OCI-LY3 (cell line): ENCODE measurements around the gene DAGLB.

Experiments
- H2AFZ ChIP-seq: fragments of 200-600, 300-600 bp; shearing (Covaris generic); 2 replicates; pipeline ENCODE4 v1.6.0; 2014; ENCODE audit warnings: antibody characterized with exemption, low read depth, low read length
- H3K27ac ChIP-seq: fragments of 200-600, 300-600 bp; sonication (generic); 2 replicates; pipeline ENCODE4 v1.5.1; 2014; ENCODE audit warnings: mild to moderate bottlenecking, low read length, moderate library complexity, mixed read lengths
- H3K27me3 ChIP-seq: fragments of 200-600, 300-600 bp; sonication (generic); 2 replicates; pipeline ENCODE4 v1.6.1; 2014; ENCODE audit warnings: low read depth, low read length, mixed read lengths
- H3K36me3 ChIP-seq: fragments of 200-600, 300-600 bp; sonication (generic); replicated peaks from 2 replicates; pipeline ENCODE3; 2014; ENCODE audit warnings: low read depth, low read length, mixed read lengths
- H3K4me1 ChIP-seq: fragments of 300-600, 200-600 bp; sonication (generic); 2 replicates; pipeline ENCODE4 v1.6.1; 2014; ENCODE audit warnings: low read length, mixed read lengths
- H3K4me2 ChIP-seq: fragments of 200-600, 300-600 bp; sonication (generic); 2 replicates; pipeline ENCODE4 v1.6.1; 2014; ENCODE audit warnings: low read length, mixed read lengths
- H3K4me3 ChIP-seq: fragments of 300-600, 200-600 bp; sonication (generic); 2 replicates; pipeline ENCODE4 v1.5.1; 2014; ENCODE audit warnings: antibody characterized with exemption, mild to moderate bottlenecking, low read length, moderate library complexity
- H3K79me2 ChIP-seq: fragments of 300-600, 200-600 bp; shearing (Covaris generic); 2 replicates; pipeline ENCODE4 v1.6.1; 2014; ENCODE audit warnings: mild to moderate bottlenecking, low read length, mixed read lengths
- H3K9ac ChIP-seq: fragments of 300-600, 200-600 bp; shearing (Covaris generic); 2 replicates; pipeline ENCODE4 v1.6.0; 2014; ENCODE audit warnings: mild to moderate bottlenecking, low read length, moderate library complexity
- H3K9me3 ChIP-seq: fragments of 200-600, 300-600 bp; shearing (Covaris generic); 2 replicates; pipeline ENCODE4 v1.6.1; 2014; ENCODE audit warnings: low read length, mixed read lengths; ENCODE audit not compliant: insufficient read depth
- H4K20me1 ChIP-seq: fragments of 200-600, 300-600 bp; sonication (generic); 2 replicates; pipeline ENCODE4 v1.6.1; 2016; ENCODE audit warnings: low read length, mixed read lengths; ENCODE audit not compliant: insufficient read depth
- CTCF ChIP-seq: fragments of 200-600, 300-600 bp; sonication (generic); IDR thresholded peaks from 2 replicates; pipeline ENCODE4 v1.5.1; 2014; ENCODE audit warnings: antibody characterized with exemption, low read length, low read depth
- EZH2phosphoT487 ChIP-seq: fragments of 200-600 bp; shearing (Covaris generic); IDR thresholded peaks from 2 replicates; pipeline ENCODE4 v1.6.1; 2018; ENCODE audit warnings: antibody characterized with exemption, mixed run types, low read depth

The DAGLB gene

GRCh38 chr7:6393667-6394056 is 54.1 kb downstream of the DAGLB start:
- peaks cover 86% of the 10 kb centered on the region for H3K79me2 ChIP-seq
- no peak overlapping the region for H3K4me3 ChIP-seq

GRCh38 chr7:6392712-6393666 is 54.8 kb downstream of the DAGLB start:
- no peak for TF ChIP-seq EZH2phosphoT487
- no peak for TF ChIP-seq CTCF
- Histone ChIP-seq H3K27me3 (no peaks in the 10 kb centered on the region), H3K9ac (no peak overlapping the region), H3K9me3 (no peaks in the 10 kb centered on the region), H4K20me1 (peaks cover 29% of the 10 kb centered on the region), H3K4me1 (no peaks in the 10 kb centered on the region), H3K4me3 (no peak overlapping the region), H3K36me3 (peaks cover 34% of the 10 kb centered on the region), H2AFZ (no peak overlapping the region), H3K4me2 (no peak overlapping the region), H3K27ac (no peak overlapping the region), H3K79me2 (peaks cover 85% of the 10 kb centered on the region)

More at GRCh38 chr7:6393667-6394056, 54.1 kb downstream of the DAGLB start:
- H4K20me1 ChIP-seq = peaks cover 32% of the 10 kb centered on the region
- no peak overlapping the region for H3K9ac ChIP-seq
- H3K9me3 ChIP-seq = no peaks in the 10 kb centered on the region
- no peak overlapping the region for H2AFZ ChIP-seq
- H3K36me3 ChIP-seq = peaks cover 36% of the 10 kb centered on the region
- no peaks in the 10 kb centered on the region for H3K4me1 ChIP-seq
- H3K27me3 ChIP-seq = no peaks in the 10 kb centered on the region
- H3K4me2 ChIP-seq = no peak overlapping the region
- H3K27ac ChIP-seq = no peak overlapping the region
- TF ChIP-seq CTCF (no peak), EZH2phosphoT487 (no peak)

GRCh38 chr7:6389728-6390127 is 58.0 kb downstream of the DAGLB start:
- Histone ChIP-seq H3K4me1 (peaks cover 12% of the 10 kb centered on the region), H3K27me3 (no peaks in the 10 kb centered on the region), H3K4me3 (no peak overlapping the region), H3K27ac (no peak overlapping the region), H3K4me2 (no peak overlapping the region), H3K9me3 (no peaks in the 10 kb centered on the region), H3K9ac (no peak overlapping the region), H3K36me3 (peaks cover 37% of the 10 kb centered on the region), H2AFZ (no peak overlapping the region), H4K20me1 (peaks cover 36% of the 10 kb centered on the region), H3K79me2 (peaks cover 89% of the 10 kb centered on the region)
- TF ChIP-seq CTCF (no peak), EZH2phosphoT487 (no peak)

GRCh38 chr7:6387734-6388294 is 59.9 kb downstream of the DAGLB start:
- peaks cover 89% of the 10 kb centered on the region for H3K79me2 ChIP-seq
- H3K9me3 ChIP-seq = no peaks in the 10 kb centered on the region
- no peak for TF ChIP-seq CTCF
- no peaks in the 10 kb centered on the region for H3K27me3 ChIP-seq
- H3K4me1 ChIP-seq = peaks cover 18% of the 10 kb centered on the region
- peaks cover 37% of the 10 kb centered on the region for H4K20me1 ChIP-seq
- no peak overlapping the region for H3K4me3 ChIP-seq
- H3K36me3 ChIP-seq = peaks cover 21% of the 10 kb centered on the region
- H2AFZ ChIP-seq = no peak overlapping the region
- H3K9ac ChIP-seq = no peak overlapping the region
- no peak overlapping the region for H3K27ac ChIP-seq
- H3K4me2 ChIP-seq = no peak overlapping the region
